Left ventricle myocardium inferior (tissue), 1 donor: Measurements from ENCODE around the gene PREPL. TPM values are rescaled to one million over a fixed set of nuclear protein-coding genes. Genes with fewer than 3 reads are reported as not detected.

Experiments
- DNase-seq: peaks from one replicate; pipeline ENCODE4 v3.0.0-alpha.2; 2020
- H3K27ac ChIP-seq: fragments of 200-600 bp; replicated peaks from 2 replicates; pipeline ENCODE4 v1.8.0; 2021
- H3K27me3 ChIP-seq: fragments of 200-600 bp; 2 replicates; pipeline ENCODE4 v1.8.0; 2021; ENCODE audit warnings: low read depth
- H3K36me3 ChIP-seq: fragments of 200-600 bp; 2 replicates; pipeline ENCODE4 v1.8.0; 2021
- H3K4me1 ChIP-seq: fragments of 200-600 bp; 2 replicates; pipeline ENCODE4 v1.8.0; 2021
- H3K4me3 ChIP-seq: fragments of 200-600 bp; 2 replicates; pipeline ENCODE4 v1.8.0; 2021; ENCODE audit warnings: mild to moderate bottlenecking, moderate library complexity
- H3K9me3 ChIP-seq: fragments of 200-600 bp; replicated peaks from 2 replicates; pipeline ENCODE4 v1.8.0; 2021
- CTCF ChIP-seq: fragments of 200-600 bp; IDR thresholded peaks from 2 replicates; pipeline ENCODE4 v1.8.0; 2021; ENCODE audit warnings: antibody characterized with exemption, mild to moderate bottlenecking, borderline replicate concordance
- intact Hi-C: fragments of 100-400 bp; cut with micrococcal nuclease; formaldehyde crosslinking; loops from one replicate; pipeline ENCODE4 v1.11.0; 2022
- total RNA-seq: library from RNA; stranded (reverse); fragmentation: NEBNext Ultra II Directional; extraction: Animal tissue kit (Norgen Biotek cat#: 25700); gene quantifications from one replicate; pipeline ENCODE4 v1.2.1, GENCODE V29; 2021
- donor health status: DM: no; HTN: yes; CAD: no; lungs with severe emphysema.

The PREPL gene
- total RNA-seq, 1 donor from 2014 or later, result 86.1 TPM

- Histone ChIP-seq H3K27me3 (peaks cover 17% of the 10 kb centered on the region), H3K27ac (no peak overlapping the region), H3K36me3 (no peaks in the 10 kb centered on the region), H3K9me3 (no peaks in the 10 kb centered on the region), H3K4me3 (no peak overlapping the region), H3K4me1 (peaks cover 3% of the 10 kb centered on the region)
- intact Hi-C loops, result no loop called here
- TF ChIP-seq CTCF, result no peak
- DNase-seq, result no peak
These were observed 64.6 kb downstream of the PREPL start for GRCh38 chr2:44296653-44297052.

- intact Hi-C loops, result no loop called here
- Histone ChIP-seq H3K27me3 (peaks cover 17% of the 10 kb centered on the region), H3K4me1 (peaks cover 5% of the 10 kb centered on the region), H3K9me3 (no peaks in the 10 kb centered on the region), H3K4me3 (no peak overlapping the region), H3K27ac (no peak overlapping the region), H3K36me3 (no peaks in the 10 kb centered on the region)
- DNase-seq, result no peak
- no peak for TF ChIP-seq CTCF
These were observed 65.5 kb downstream of the PREPL start for GRCh38 chr2:44295633-44296359.

GRCh38 chr2:44295113-44295512, 66.2 kb downstream of the PREPL start:
- Histone ChIP-seq H3K4me3 (no peak overlapping the region), H3K27ac (no peak overlapping the region), H3K9me3 (no peaks in the 10 kb centered on the region), H3K27me3 (peaks cover 17% of the 10 kb centered on the region), H3K4me1 (peaks cover 5% of the 10 kb centered on the region), H3K36me3 (no peaks in the 10 kb centered on the region)
- TF ChIP-seq CTCF, result no peak
- no peak for DNase-seq
- intact Hi-C loops, result no loop called here

- H3K9me3 ChIP-seq, result no peaks in the 10 kb centered on the region
- intact Hi-C loops, result no loop called here
- H3K27me3 ChIP-seq, result peaks cover 12% of the 10 kb centered on the region
- peak; percentile 55 for TF ChIP-seq CTCF
- no peaks in the 10 kb centered on the region for H3K36me3 ChIP-seq
- no peak for DNase-seq
- peaks cover 5% of the 10 kb centered on the region for H3K4me1 ChIP-seq
- H3K27ac ChIP-seq, result no peak overlapping the region
- H3K4me3 ChIP-seq, result no peak overlapping the region
These were observed 69.7 kb downstream of the PREPL start for GRCh38 chr2:44291281-44292248.

- no peak for DNase-seq
- H3K36me3 ChIP-seq, result no peaks in the 10 kb centered on the region
- peaks cover 5% of the 10 kb centered on the region for H3K4me1 ChIP-seq
- H3K9me3 ChIP-seq, result no peaks in the 10 kb centered on the region
- intact Hi-C loops, result no loop called here
- H3K27ac ChIP-seq, result no peak overlapping the region
- H3K4me3 ChIP-seq, result no peak overlapping the region
- H3K27me3 ChIP-seq, result peaks cover 12% of the 10 kb centered on the region
- TF ChIP-seq CTCF, result no peak
These were observed 71.0 kb downstream of the PREPL start for GRCh38 chr2:44290261-44290660.
